Left lung (tissue), 14 donors: ENCODE measurements around the gene SUPT6H. TPM values are rescaled to one million over a fixed set of nuclear protein-coding genes. Genes with fewer than 3 reads are reported as not detected.
A peak's percentile ranks its signal among the peaks of the same experiment; 100 is the strongest.

Source experiments
- ATAC-seq: fragments of 200-7000 bp; cut with Tn5 transposase; one replicate; pipeline ENCODE4 v1.9.1; 2020; ENCODE audit warnings: moderate library complexity
- DNase-seq, 4 donors: peaks; one replicate each; pipeline ENCODE4 v3.0.0-alpha.2; 2013 to 2020
- H3K27ac ChIP-seq, 2 donors: fragments of 200-600 bp; sonication (generic) in 1 of 2; one replicate each; pipeline versions ENCODE4 v1.5.0 to v1.8.0; 2020 to 2021
- H3K27me3 ChIP-seq, 2 donors: fragments of 200-600 bp; sonication (generic) in 1 of 2; one replicate each; pipeline versions ENCODE4 v1.5.0 to v1.8.0; 2020 to 2021
- H3K36me3 ChIP-seq, 2 donors: fragments of 200-600 bp; sonication (generic) in 1 of 2; one replicate each; pipeline versions ENCODE4 v1.5.0 to v1.8.0; 2020 to 2021
- H3K4me1 ChIP-seq, 2 donors: fragments of 200-600 bp; one replicate each; pipeline ENCODE4 v1.8.0; 2021
- H3K4me3 ChIP-seq, 2 donors: fragments of 200-600 bp; sonication (generic) in 1 of 2; one replicate each; pipeline versions ENCODE4 v1.5.0 to v1.8.0; 2020 to 2021; ENCODE audit warnings: mild to moderate bottlenecking in 1 of 2
- H3K9me3 ChIP-seq, 2 donors: fragments of 200-600 bp; sonication (generic) in 1 of 2; one replicate each; pipeline versions ENCODE4 v1.5.0 to v1.8.0; 2020 to 2021
- intact Hi-C, 2 donors: fragments of 100-400 bp; cut with DNase I; formaldehyde crosslinking; loops; one replicate each; pipeline versions ENCODE4 v1.11.2 to v1.14.2; 2022
- long read RNA-seq, 12 donors: library from polyadenylated mRNA in 2 of 12; unstranded in 2 of 12; transcript quantifications; one replicate each; pipeline ENCODE4 v2.0.0 and lab custom pipeline, GENCODE V29; 2019 to 2026
- polyA plus RNA-seq, 6 donors: library from polyadenylated mRNA; unstranded; fragments of 120-200 nt; gene quantifications; one replicate each; pipeline ENCODE4 v1.2.1, GENCODE V29; 2013; ENCODE audit not compliant: insufficient read length in 6 of 6
- total RNA-seq, 2 donors: library from RNA; stranded (reverse); fragmentation: NEBNext Ultra II Directional; extraction: Animal tissue kit (Norgen Biotek cat#: 25700); gene quantifications; one replicate each; pipeline ENCODE4 v1.2.1, GENCODE V29; 2021
- TF ChIP-seq, protein P1 (sequence below), 2 donors: fragments of 200-600 bp; sonication (generic) in 1 of 2; IDR thresholded peaks; one replicate each; pipeline versions ENCODE4 v1.5.0 to v1.8.0; 2021; ENCODE audit warnings: antibody characterized with exemption in 2 of 2
- donor health status: DM: no; HTN: yes; CAD: no.
- donor health status: DM: no; HTN: no; CAD: no.

SUPT6H gene
- 10 to 100 TPM; 55.1 to 57.7 TPM for total RNA-seq
- 10 to 100 TPM; 71.1 to 76.1 (median 74.1) TPM for polyA plus RNA-seq
- long read RNA-seq, donor 1, partial matches to known transcripts = 48 of 49 reads
- long read RNA-seq, donor 1, other reads (novel, unspliced or antisense) = 0 of 49 reads
- long read RNA-seq, donor 2, full-length matches to known transcripts = 3 of 9 reads
- long read RNA-seq, donor 2, partial matches to known transcripts = 6 of 9 reads
- long read RNA-seq, donor 2, other reads (novel, unspliced or antisense) = 0 of 9 reads
- long read RNA-seq, donor 3, full-length matches to known transcripts = 1 of 1 reads
- long read RNA-seq, donor 3, partial matches to known transcripts = 0 of 1 reads
- long read RNA-seq, donor 3, other reads (novel, unspliced or antisense) = 0 of 1 reads
- long read RNA-seq, donor 4, partial matches to known transcripts = 2 of 3 reads
- long read RNA-seq, donor 4, other reads (novel, unspliced or antisense) = 1 of 3 reads
- long read RNA-seq, donor 5, full-length matches to known transcripts = 2 of 14 reads
- long read RNA-seq, donor 5, partial matches to known transcripts = 12 of 14 reads
- long read RNA-seq, donor 5, other reads (novel, unspliced or antisense) = 0 of 14 reads
- long read RNA-seq, donor 6, partial matches to known transcripts = 14 of 15 reads
- long read RNA-seq, donor 6, other reads (novel, unspliced or antisense) = 0 of 15 reads
- long read RNA-seq, donor 7 = 0 reads
- long read RNA-seq, donor 8, full-length matches to known transcripts = 1 of 1 reads
- long read RNA-seq, donor 8, partial matches to known transcripts = 0 of 1 reads
- long read RNA-seq, donor 8, other reads (novel, unspliced or antisense) = 0 of 1 reads
- long read RNA-seq, donor 9 = 0 reads
- long read RNA-seq, donor 10, partial matches to known transcripts = 1 of 2 reads
- long read RNA-seq, donor 10, other reads (novel, unspliced or antisense) = 1 of 2 reads
- long read RNA-seq, donor 11 = 0 reads
- long read RNA-seq, donor 12, partial matches to known transcripts = 221 of 294 reads
- long read RNA-seq, donor 12, other reads (novel, unspliced or antisense) = 73 of 294 reads

DNA sequence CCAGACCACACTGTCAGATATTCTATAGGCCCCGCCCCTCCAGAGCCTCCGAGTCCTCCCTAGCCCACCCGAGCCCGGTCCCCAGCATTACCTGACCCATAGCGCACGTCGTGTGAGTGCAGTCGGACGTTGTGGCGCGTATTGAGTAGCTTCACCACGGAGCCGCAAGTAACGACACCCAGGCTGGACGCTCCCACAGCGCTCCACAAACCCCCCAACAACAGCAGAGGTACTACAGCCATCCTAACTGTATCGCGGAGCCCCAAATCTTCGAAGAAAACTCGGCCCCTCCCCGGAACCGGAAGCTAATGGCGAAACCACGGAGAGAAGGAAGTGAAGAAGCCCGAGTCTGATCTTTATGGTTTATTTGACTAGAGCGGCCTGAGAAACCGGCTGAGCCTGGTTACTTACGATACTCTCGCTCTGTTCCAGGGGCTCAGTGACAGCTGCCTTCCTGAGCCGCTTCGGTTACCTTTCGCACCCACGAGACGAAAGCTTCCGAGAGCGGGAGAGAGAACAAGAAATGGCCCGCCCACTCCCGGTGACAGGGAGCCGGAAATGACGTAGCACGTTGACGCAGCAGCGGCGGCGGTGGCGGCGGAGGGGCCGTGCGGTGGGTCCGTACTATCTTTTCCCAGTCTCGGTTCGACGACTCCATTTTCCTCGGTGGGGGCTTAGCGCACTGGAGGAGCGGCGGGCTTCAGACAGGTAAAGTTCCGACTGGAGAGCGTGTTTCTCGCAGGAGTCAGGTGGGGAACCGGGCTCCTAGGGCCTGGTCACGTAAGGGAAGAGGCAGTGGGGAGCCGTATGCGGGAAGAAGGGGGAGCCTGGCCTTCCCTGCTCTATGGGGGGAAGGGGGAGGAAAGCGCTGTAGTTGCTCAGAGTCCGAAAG, at the start of gene SUPT6H, which contains the start of gene SDF2:
TSS of gene SUPT6H (plus strand) at position 571 of the 892 bp plus-strand sequence. CDS start 11,197 bp downstream, outside the sequence.
TSS of gene SDF2 (minus strand) at position 272 of the 892 bp plus-strand sequence. CDS start at position 242, 30 bp downstream.
- peak; percentile 90 to 96 (median 94) for DNase-seq
- peak within 1 kb of the TSS; percentile 91 to 96 for H3K27ac ChIP-seq
- H3K4me1 ChIP-seq = peaks cover 18 to 58% of the 10 kb centered on the region in 2 donors
- H3K36me3 ChIP-seq = peaks cover 0 to 48% of the 10 kb centered on the region in 2 donors
- intact Hi-C loops = no loop called here
- peak within 1 kb of the TSS; percentile 79 to 84 for H3K4me3 ChIP-seq
- TF ChIP-seq, protein P1, sequence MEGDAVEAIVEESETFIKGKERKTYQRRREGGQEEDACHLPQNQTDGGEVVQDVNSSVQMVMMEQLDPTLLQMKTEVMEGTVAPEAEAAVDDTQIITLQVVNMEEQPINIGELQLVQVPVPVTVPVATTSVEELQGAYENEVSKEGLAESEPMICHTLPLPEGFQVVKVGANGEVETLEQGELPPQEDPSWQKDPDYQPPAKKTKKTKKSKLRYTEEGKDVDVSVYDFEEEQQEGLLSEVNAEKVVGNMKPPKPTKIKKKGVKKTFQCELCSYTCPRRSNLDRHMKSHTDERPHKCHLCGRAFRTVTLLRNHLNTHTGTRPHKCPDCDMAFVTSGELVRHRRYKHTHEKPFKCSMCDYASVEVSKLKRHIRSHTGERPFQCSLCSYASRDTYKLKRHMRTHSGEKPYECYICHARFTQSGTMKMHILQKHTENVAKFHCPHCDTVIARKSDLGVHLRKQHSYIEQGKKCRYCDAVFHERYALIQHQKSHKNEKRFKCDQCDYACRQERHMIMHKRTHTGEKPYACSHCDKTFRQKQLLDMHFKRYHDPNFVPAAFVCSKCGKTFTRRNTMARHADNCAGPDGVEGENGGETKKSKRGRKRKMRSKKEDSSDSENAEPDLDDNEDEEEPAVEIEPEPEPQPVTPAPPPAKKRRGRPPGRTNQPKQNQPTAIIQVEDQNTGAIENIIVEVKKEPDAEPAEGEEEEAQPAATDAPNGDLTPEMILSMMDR (IDR thresholded peaks at IDR 0.05) = no peak
- H3K27me3 ChIP-seq = no peaks in the 10 kb centered on the region
- ATAC-seq = peak; percentile 96
- no peaks in the 10 kb centered on the region for H3K9me3 ChIP-seq

DNA sequence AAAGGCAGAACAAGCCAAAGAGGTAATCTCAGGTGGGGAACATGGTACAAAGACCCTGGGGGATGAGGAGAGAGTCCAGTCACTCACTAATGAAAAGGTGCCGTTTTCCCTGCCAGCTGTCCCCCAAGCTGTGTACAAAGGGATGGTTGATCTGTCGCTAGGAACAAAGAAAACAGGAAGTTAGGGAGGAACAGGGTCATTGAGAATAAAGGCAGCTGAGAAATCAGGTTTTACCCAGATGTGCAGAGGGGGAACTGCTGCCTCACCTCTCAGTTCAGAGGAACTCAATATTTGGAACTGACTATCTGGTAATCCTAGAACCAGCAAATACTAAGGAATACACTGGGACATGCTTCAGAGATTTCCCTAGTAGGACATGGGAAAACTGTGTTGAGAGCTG, 49.5 kb upstream of the SUPT6H start:
- H3K4me1 ChIP-seq = no peaks in the 10 kb centered on the region
- intact Hi-C loops = loop anchor here in 1 of 2 donors (10.0 kb wide), 1 partner anchor 68 kb away; no protein-coding TSS in a partner anchor
- DNase-seq (no peak), ATAC-seq (no peak)
- H3K27ac ChIP-seq = no peak overlapping the region
- H3K36me3 ChIP-seq = peaks cover 0 to 83% of the 10 kb centered on the region in 2 donors
- no peak overlapping the region for H3K4me3 ChIP-seq
- H3K9me3 ChIP-seq = no peaks in the 10 kb centered on the region
- TF ChIP-seq, protein P1 (IDR thresholded peaks at IDR 0.05) = no peak
- H3K27me3 ChIP-seq = no peaks in the 10 kb centered on the region

DNA sequence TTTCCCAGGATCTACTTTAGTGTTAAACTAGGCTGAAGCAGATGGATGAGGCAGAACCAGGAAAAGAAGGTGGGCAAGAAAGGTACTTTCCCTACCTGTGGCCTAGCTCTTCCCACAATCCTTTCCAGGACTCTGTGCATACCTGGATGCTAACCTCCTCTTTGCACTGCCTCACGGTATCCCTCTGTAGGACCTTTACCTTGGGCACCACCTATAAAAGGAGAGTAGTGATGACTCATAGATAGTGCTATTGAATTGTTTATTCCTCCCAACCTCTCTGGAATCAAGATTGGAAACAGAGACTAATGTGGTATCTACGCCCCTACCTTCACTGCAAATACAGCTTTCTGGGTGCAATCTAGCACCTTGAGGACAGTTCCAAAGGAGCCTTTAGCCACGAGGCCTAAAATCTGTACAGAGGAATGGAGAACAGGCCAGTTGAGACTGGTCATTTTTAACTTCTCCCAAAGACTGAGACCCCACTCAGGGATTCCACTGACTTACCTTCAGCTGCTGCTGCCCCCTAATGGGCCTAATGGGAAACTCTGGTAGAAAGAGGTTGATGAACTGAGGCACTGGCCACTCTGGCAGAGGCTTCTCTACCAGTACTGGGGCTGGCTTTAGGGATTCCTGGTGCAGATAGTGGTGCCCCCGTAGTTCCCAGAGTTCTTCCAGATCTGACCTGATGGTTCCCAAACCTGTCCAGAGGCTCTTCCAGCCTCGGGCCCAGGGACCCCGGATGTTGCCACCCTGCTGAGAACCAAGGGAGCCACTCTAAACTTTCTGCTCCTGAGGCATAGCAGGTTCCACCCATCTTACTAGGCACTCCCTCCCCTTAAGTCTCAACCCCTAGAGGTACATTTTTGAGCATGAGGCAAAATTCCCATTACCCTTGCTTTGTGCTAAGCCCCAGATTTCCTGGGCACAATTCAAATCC, 48.8 kb upstream of the SUPT6H start:
- TF ChIP-seq, protein P1 (IDR thresholded peaks at IDR 0.05) = peak; percentile 35 to 41
- peak; percentile 73 for ATAC-seq

More for the DNA sequence above, 48.8 kb upstream of the SUPT6H start:
- DNase-seq = peak in 1 of 4 donors; percentile 45
- H3K4me3 ChIP-seq = no peak overlapping the region
- H3K4me1 ChIP-seq = no peaks in the 10 kb centered on the region
- H3K9me3 ChIP-seq = no peaks in the 10 kb centered on the region
- H3K27ac ChIP-seq = no peak overlapping the region
- H3K27me3 ChIP-seq = no peaks in the 10 kb centered on the region
- H3K36me3 ChIP-seq = peaks cover 0 to 90% of the 10 kb centered on the region in 2 donors
- intact Hi-C loops = loop anchor here in 1 of 2 donors (10.0 kb wide), 1 partner anchor 68 kb away; no protein-coding TSS in a partner anchor
